HepG2 (cell line): ENCODE data around the gene PPP4R2. TPM values are rescaled to one million over a fixed set of nuclear protein-coding genes. Genes with fewer than 3 reads are reported as not detected.
A peak's percentile ranks its signal among the peaks of the same experiment; 100 is the strongest.

Source experiments
- AGO1 ChIP-seq: fragments of 200-400 bp; formaldehyde crosslinking; IDR thresholded peaks from 2 replicates; pipeline ENCODE4 v1.6.1; 2017; ENCODE audit warnings: mild to moderate bottlenecking, low read depth, low read length, moderate library complexity; ENCODE audit not compliant: poor library complexity, severe bottlenecking
- AHR ChIP-seq: IDR thresholded peaks from 2 replicates; pipeline ENCODE4 v1.6.1; 2018; ENCODE audit warnings: missing genetic modification reagents, missing compliant biosample characterization
- ARNT2 ChIP-seq: sonication (generic); formaldehyde crosslinking; IDR thresholded peaks from 2 replicates; pipeline ENCODE4 v1.8.0; 2022; ENCODE audit warnings: mild to moderate bottlenecking, low read depth, missing genetic modification reagents, moderate library complexity
- FOXP1 ChIP-seq, 2 experiments: fragments of 450-650 bp in 1 of 2; IDR thresholded peaks; 2 replicates each; pipeline ENCODE4 v1.6.1; 2017 to 2018; ENCODE audit warnings: antibody characterized with exemption in 1 of 2
- HES4 ChIP-seq: sonication (generic); formaldehyde crosslinking; IDR thresholded peaks from 2 replicates; pipeline ENCODE4 v1.9.0; 2021; ENCODE audit warnings: mild to moderate bottlenecking, missing genetic modification reagents, borderline replicate concordance
- JUN ChIP-seq: sonication (generic); formaldehyde crosslinking; IDR thresholded peaks from 2 replicates; pipeline ENCODE4 v1.4.0; 2020; ENCODE audit warnings: mild to moderate bottlenecking, missing genetic modification reagents
- KDM5A ChIP-seq: fragments of 200-600 bp; sonication (generic); IDR thresholded peaks from 2 replicates; pipeline ENCODE4 v1.7.0; 2018; ENCODE audit warnings: antibody characterized with exemption, mild to moderate bottlenecking, low read length, borderline replicate concordance
- MATR3 ChIP-seq: sonication (generic); formaldehyde crosslinking; IDR thresholded peaks from 2 replicates; pipeline ENCODE4 v1.4.0; 2020; ENCODE audit warnings: missing genetic modification reagents
- RFXAP ChIP-seq: sonication (generic); formaldehyde crosslinking; IDR thresholded peaks from 2 replicates; pipeline ENCODE4 v1.4.0; 2020; ENCODE audit warnings: missing genetic modification reagents, borderline replicate concordance
- RXRB ChIP-seq: IDR thresholded peaks from 2 replicates; pipeline ENCODE4 v1.6.1; 2016; ENCODE audit warnings: borderline replicate concordance, missing genetic modification reagents, missing compliant biosample characterization
- SP1 ChIP-seq, 2 experiments: fragments of 450-650 bp in 1 of 2; sonication (generic) in 1 of 2; formaldehyde crosslinking in 1 of 2; IDR thresholded peaks; 2 replicates each; pipeline versions ENCODE4 v1.4.0 to v1.6.1; 2016 to 2020; ENCODE audit warnings: missing genetic modification reagents in 1 of 2
- ZNF253 ChIP-seq: sonication (generic); formaldehyde crosslinking; IDR thresholded peaks from 2 replicates; pipeline ENCODE4 v1.8.0; 2022; ENCODE audit warnings: mild to moderate bottlenecking, missing genetic modification reagents, borderline replicate concordance
- ZNF460 ChIP-seq: sonication (generic); formaldehyde crosslinking; IDR thresholded peaks from 2 replicates; pipeline ENCODE4 v1.5.1; 2020; ENCODE audit warnings: missing genetic modification reagents, mild to moderate bottlenecking, borderline replicate concordance
- ZNF556 ChIP-seq: sonication (generic); formaldehyde crosslinking; IDR thresholded peaks from 2 replicates; pipeline ENCODE4 v1.4.0; 2020; ENCODE audit warnings: mild to moderate bottlenecking, missing genetic modification reagents, borderline replicate concordance
- ZNF660 ChIP-seq: sonication (generic); formaldehyde crosslinking; IDR thresholded peaks from 2 replicates; pipeline ENCODE4 v1.5.1; 2020; ENCODE audit warnings: mild to moderate bottlenecking, low read depth, missing genetic modification reagents, borderline replicate concordance
- ZNF788 ChIP-seq: sonication (generic); formaldehyde crosslinking; IDR thresholded peaks from 2 replicates; pipeline ENCODE4 v1.5.0; 2020; ENCODE audit warnings: mild to moderate bottlenecking, missing genetic modification reagents, borderline replicate concordance
- polyA plus RNA-seq, 8 experiments: library from polyadenylated mRNA; depleted of rRNA in 3 of 8; stranded (reverse) in 7 of 8; unstranded in 1 of 8; fragments of >200 nt; fragmentation: Illumina TruSeq in 4 of 8; extraction: Trizol in 4 of 8; gene quantifications; 2 replicates each; pipeline versions ENCODE4 v1.2.1 to v1.2.3, GENCODE V29; 2011 to 2016; ENCODE audit warnings: low read depth in 4 of 8, missing spikeins in 1 of 8, mixed read lengths in 1 of 8; ENCODE audit not compliant: insufficient read depth in 1 of 8
- total RNA-seq, 5 experiments: library from RNA; depleted of rRNA; stranded (reverse); fragments of >200 nt; fragmentation: Illumina TruSeq; extraction: Trizol; gene quantifications; 2 replicates each; pipeline ENCODE4 v1.2.3, GENCODE V29; 2016; ENCODE audit warnings: low read depth in 1 of 5
- TF ChIP-seq, protein P1 (sequence below): sonication (generic); formaldehyde crosslinking; IDR thresholded peaks from 2 replicates; pipeline ENCODE4 v1.4.0; 2020; ENCODE audit warnings: mild to moderate bottlenecking, missing genetic modification reagents
- TF ChIP-seq, protein P2 (sequence below): sonication (generic); formaldehyde crosslinking; IDR thresholded peaks from 2 replicates; pipeline ENCODE4 v1.9.0; 2021; ENCODE audit warnings: missing genetic modification reagents, borderline replicate concordance
- TF ChIP-seq, protein P3 (sequence below): sonication (generic); formaldehyde crosslinking; IDR thresholded peaks from 2 replicates; pipeline ENCODE4 v1.4.0; 2020; ENCODE audit warnings: missing genetic modification reagents

The PPP4R2 gene
- total and polyA plus RNA-seq, 2 of the 13 experiments (the other 11 are each of a cell fraction or from before 2014, with no cell fraction given) = 22.3 to 161 TPM

DNA sequence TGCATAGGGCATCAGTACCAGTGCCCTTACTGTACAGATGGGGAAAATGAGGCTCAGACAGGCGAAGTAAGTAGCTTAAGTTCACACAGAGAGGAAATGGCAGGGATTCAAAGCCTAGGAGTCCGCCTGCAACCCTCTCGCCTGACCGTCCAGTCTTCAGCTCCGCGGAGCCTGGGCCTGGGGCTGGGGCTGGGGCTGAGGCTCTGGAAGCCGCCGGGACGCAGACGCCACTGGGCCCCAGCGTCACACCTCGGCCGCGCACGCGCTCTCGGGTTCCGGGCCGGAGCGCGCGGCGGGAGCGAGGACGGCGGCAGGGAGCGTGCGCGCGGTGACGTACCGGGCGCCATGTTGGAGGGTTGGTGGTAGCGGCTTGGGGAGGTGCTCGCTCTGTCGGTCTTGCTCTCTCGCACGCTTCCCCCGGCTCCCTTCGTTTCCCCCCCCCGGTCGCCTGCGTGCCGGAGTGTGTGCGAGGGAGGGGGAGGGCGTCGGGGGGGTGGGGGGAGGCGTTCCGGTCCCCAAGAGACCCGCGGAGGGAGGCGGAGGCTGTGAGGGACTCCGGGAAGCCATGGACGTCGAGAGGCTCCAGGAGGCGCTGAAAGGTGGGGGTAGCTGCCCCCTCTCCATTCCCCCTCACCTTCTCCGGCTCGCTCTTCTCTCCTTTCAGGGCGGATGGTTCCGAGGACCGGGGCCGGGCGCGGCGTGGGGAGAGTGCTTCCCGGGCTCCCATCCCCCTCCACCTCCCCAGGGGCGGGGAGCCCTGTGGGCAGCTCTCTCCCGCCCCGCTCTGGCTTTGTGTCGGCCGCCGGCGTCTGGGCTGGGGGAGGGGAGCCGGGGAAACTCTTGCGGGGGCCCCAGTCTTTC is at the start of gene PPP4R2 (continued):
- TF ChIP-seq, protein P1, sequence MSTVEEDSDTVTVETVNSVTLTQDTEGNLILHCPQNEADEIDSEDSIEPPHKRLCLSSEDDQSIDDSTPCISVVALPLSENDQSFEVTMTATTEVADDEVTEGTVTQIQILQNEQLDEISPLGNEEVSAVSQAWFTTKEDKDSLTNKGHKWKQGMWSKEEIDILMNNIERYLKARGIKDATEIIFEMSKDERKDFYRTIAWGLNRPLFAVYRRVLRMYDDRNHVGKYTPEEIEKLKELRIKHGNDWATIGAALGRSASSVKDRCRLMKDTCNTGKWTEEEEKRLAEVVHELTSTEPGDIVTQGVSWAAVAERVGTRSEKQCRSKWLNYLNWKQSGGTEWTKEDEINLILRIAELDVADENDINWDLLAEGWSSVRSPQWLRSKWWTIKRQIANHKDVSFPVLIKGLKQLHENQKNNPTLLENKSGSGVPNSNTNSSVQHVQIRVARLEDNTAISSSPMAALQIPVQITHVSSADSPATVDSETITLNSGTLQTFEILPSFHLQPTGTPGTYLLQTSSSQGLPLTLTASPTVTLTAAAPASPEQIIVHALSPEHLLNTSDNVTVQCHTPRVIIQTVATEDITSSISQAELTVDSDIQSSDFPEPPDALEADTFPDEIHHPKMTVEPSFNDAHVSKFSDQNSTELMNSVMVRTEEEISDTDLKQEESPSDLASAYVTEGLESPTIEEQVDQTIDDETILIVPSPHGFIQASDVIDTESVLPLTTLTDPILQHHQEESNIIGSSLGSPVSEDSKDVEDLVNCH (CRISPR knock-in tag) = no peak
- TF ChIP-seq MATR3 (CRISPR knock-in tag) = no peak
- TF ChIP-seq AHR (CRISPR knock-in tag) = no peak
- TF ChIP-seq FOXP1 (IDR thresholded peaks at IDR 0.05) = no peak
- TF ChIP-seq FOXP1 (CRISPR knock-in tag; IDR thresholded peaks at IDR 0.05) = no peak
- TF ChIP-seq AGO1 = no peak
- TF ChIP-seq HES4 = no peak
- TF ChIP-seq, protein P2, sequence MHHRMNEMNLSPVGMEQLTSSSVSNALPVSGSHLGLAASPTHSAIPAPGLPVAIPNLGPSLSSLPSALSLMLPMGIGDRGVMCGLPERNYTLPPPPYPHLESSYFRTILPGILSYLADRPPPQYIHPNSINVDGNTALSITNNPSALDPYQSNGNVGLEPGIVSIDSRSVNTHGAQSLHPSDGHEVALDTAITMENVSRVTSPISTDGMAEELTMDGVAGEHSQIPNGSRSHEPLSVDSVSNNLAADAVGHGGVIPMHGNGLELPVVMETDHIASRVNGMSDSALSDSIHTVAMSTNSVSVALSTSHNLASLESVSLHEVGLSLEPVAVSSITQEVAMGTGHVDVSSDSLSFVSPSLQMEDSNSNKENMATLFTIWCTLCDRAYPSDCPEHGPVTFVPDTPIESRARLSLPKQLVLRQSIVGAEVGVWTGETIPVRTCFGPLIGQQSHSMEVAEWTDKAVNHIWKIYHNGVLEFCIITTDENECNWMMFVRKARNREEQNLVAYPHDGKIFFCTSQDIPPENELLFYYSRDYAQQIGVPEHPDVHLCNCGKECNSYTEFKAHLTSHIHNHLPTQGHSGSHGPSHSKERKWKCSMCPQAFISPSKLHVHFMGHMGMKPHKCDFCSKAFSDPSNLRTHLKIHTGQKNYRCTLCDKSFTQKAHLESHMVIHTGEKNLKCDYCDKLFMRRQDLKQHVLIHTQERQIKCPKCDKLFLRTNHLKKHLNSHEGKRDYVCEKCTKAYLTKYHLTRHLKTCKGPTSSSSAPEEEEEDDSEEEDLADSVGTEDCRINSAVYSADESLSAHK (CRISPR knock-in tag) = no peak
- peak; percentile 78; the same call in 1 of the 2 replicates for TF ChIP-seq ZNF788
- 0 out of 2 replicates have a peak, but pooled peaks have one; percentile 31 for TF ChIP-seq KDM5A
- TF ChIP-seq JUN = no peak
- no peak for TF ChIP-seq ZNF556
- peak; percentile 38; the same call in 1 of the 2 replicates for TF ChIP-seq ARNT2
- no peak for TF ChIP-seq ZNF660 (CRISPR knock-in tag)
- TF ChIP-seq ZNF460 (CRISPR knock-in tag) = no peak
- no peak for TF ChIP-seq ZNF253 (CRISPR knock-in tag)
- TF ChIP-seq RXRB (CRISPR knock-in tag) = peak; percentile 32; the same call in 1 of the 2 replicates
- TF ChIP-seq, protein P3, sequence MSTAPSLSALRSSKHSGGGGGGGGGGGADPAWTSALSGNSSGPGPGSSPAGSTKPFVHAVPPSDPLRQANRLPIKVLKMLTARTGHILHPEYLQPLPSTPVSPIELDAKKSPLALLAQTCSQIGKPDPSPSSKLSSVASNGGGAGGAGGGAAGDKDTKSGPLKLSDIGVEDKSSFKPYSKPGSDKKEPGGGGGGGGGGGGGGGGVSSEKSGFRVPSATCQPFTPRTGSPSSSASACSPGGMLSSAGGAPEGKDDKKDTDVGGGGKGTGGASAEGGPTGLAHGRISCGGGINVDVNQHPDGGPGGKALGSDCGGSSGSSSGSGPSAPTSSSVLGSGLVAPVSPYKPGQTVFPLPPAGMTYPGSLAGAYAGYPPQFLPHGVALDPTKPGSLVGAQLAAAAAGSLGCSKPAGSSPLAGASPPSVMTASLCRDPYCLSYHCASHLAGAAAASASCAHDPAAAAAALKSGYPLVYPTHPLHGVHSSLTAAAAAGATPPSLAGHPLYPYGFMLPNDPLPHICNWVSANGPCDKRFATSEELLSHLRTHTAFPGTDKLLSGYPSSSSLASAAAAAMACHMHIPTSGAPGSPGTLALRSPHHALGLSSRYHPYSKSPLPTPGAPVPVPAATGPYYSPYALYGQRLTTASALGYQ (CRISPR knock-in tag) = no peak
- TF ChIP-seq SP1 (IDR thresholded peaks at IDR 0.05) = no peak
- TF ChIP-seq SP1 (CRISPR knock-in tag; IDR thresholded peaks at IDR 0.05) = 0 out of 2 replicates have a peak, but pooled peaks have one; percentile 16
- 0 out of 2 replicates have a peak, but pooled peaks have one; percentile 40 for TF ChIP-seq RFXAP (CRISPR knock-in tag)
